WTC11 (cell line): ENCODE results near the gene UCHL3.

Source experiments
- ELF4 ChIP-seq: sonication (generic); formaldehyde crosslinking; IDR thresholded peaks from 2 replicates; pipeline ENCODE4 v1.8.1; 2022; ENCODE audit warnings: low read depth, mild to moderate bottlenecking, moderate library complexity, missing genetic modification reagents
- IRF2 ChIP-seq: sonication (generic); formaldehyde crosslinking; IDR thresholded peaks from 2 replicates; pipeline ENCODE4 v1.8.0; 2022; ENCODE audit warnings: low read depth, missing genetic modification reagents, borderline replicate concordance
- NR2C2 ChIP-seq: sonication (generic); formaldehyde crosslinking; IDR thresholded peaks from 2 replicates; pipeline ENCODE4 v1.8.0; 2022; ENCODE audit warnings: mild to moderate bottlenecking, missing genetic modification reagents
- TEAD1 ChIP-seq: sonication (generic); formaldehyde crosslinking; IDR thresholded peaks from 2 replicates; pipeline ENCODE4 v1.8.0; 2022; ENCODE audit warnings: mild to moderate bottlenecking, missing genetic modification reagents
- TF ChIP-seq, protein P1 (sequence below): sonication (generic); formaldehyde crosslinking; IDR thresholded peaks from 2 replicates; pipeline ENCODE4 v1.8.1; 2023; ENCODE audit warnings: mild to moderate bottlenecking, missing genetic modification reagents, moderate library complexity
- TF ChIP-seq, protein P2 (sequence below): fragments of 200-600 bp; IDR thresholded peaks from 2 replicates; pipeline ENCODE4 v1.8.0; 2022; ENCODE audit warnings: antibody characterized with exemption

DNA sequence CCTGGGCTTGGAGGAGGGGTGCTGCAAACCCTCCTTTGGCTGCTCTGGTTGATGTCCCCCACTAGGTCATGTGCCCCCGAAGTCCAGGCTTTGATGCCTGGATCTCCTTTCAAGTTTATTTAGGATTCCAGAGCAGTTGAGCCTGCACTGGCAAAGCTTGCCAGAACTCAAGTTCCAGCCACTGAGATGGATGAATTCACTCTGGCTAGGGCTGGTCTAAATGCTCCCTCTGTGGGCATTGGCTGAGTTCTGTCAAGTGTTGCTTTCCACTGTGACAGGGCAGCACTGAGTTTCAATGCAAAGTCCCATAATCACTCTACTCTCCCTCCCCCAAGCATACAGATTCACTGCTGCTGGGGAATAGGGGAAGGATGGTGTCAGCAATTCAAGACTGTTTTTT, 68.7 kb downstream of the UCHL3 start:
- no peak for TF ChIP-seq NR2C2 (CRISPR knock-in tag)
- TF ChIP-seq, protein P1, sequence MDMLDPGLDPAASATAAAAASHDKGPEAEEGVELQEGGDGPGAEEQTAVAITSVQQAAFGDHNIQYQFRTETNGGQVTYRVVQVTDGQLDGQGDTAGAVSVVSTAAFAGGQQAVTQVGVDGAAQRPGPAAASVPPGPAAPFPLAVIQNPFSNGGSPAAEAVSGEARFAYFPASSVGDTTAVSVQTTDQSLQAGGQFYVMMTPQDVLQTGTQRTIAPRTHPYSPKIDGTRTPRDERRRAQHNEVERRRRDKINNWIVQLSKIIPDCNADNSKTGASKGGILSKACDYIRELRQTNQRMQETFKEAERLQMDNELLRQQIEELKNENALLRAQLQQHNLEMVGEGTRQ (CRISPR knock-in tag), result no peak
- TF ChIP-seq, protein P2, sequence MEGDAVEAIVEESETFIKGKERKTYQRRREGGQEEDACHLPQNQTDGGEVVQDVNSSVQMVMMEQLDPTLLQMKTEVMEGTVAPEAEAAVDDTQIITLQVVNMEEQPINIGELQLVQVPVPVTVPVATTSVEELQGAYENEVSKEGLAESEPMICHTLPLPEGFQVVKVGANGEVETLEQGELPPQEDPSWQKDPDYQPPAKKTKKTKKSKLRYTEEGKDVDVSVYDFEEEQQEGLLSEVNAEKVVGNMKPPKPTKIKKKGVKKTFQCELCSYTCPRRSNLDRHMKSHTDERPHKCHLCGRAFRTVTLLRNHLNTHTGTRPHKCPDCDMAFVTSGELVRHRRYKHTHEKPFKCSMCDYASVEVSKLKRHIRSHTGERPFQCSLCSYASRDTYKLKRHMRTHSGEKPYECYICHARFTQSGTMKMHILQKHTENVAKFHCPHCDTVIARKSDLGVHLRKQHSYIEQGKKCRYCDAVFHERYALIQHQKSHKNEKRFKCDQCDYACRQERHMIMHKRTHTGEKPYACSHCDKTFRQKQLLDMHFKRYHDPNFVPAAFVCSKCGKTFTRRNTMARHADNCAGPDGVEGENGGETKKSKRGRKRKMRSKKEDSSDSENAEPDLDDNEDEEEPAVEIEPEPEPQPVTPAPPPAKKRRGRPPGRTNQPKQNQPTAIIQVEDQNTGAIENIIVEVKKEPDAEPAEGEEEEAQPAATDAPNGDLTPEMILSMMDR, result no peak
- TF ChIP-seq TEAD1 (CRISPR knock-in tag), result no peak
- TF ChIP-seq IRF2 (CRISPR knock-in tag), result no peak
- no peak for TF ChIP-seq ELF4 (CRISPR knock-in tag)
